Head of caudate nucleus (tissue), 42 donors: Measurements from ENCODE around the gene SMC4.

Source experiments
- DNase-seq, 42 donors: peaks; one replicate each; pipeline versions ENCODE4 v3.0.0 to v3.0.0-alpha.2; 2020 to 2021; ENCODE audit warnings: mixed read lengths in 7 of 42
- intact Hi-C: fragments of 100-400 bp; cut with DNase I; formaldehyde crosslinking; loops from one replicate; pipeline ENCODE4 v1.15.0; 2022

The SMC4 gene

GRCh38 chr3:160464321-160464720, 64.9 kb downstream of the SMC4 start:
- DNase-seq: peak in 36 of 42 donors; percentile 26 to 91 (median 73)
- intact Hi-C loops: no loop called here

GRCh38 chr3:160464971-160465370, 65.5 kb downstream of the SMC4 start:
- no peak for DNase-seq
- intact Hi-C loops: no loop called here

GRCh38 chr3:160470181-160470580, 70.7 kb downstream of the SMC4 start:
- no peak for DNase-seq
- intact Hi-C loops: no loop called here

GRCh38 chr3:160471892-160472291, 72.4 kb downstream of the SMC4 start:
- DNase-seq: no peak
- intact Hi-C loops: no loop called here

- DNase-seq: peak in 1 of 42 donors; percentile 24
- intact Hi-C loops: no loop called here
Observed at GRCh38 chr3:160472344-160472743, 72.9 kb downstream of the SMC4 start.

GRCh38 chr3:160473221-160473620, 73.8 kb downstream of the SMC4 start:
- intact Hi-C loops: no loop called here
- DNase-seq: peak in 1 of 42 donors; percentile 21

- intact Hi-C loops: no loop called here
Observed at GRCh38 chr3:160473978-160474377, 74.5 kb downstream of the SMC4 start.

GRCh38 chr3:160474416-160474838, 75.0 kb downstream of the SMC4 start:
- intact Hi-C loops: no loop called here
- no peak for DNase-seq

More at GRCh38 chr3:160473978-160474377, 74.5 kb downstream of the SMC4 start:
- no peak for DNase-seq

- DNase-seq: no peak
- intact Hi-C loops: no loop called here
Observed at GRCh38 chr3:160475153-160475552, 75.7 kb downstream of the SMC4 start.

GRCh38 chr3:160475884-160476283, 76.4 kb downstream of the SMC4 start:
- DNase-seq: no peak
- intact Hi-C loops: no loop called here

- DNase-seq: no peak
- intact Hi-C loops: no loop called here
Observed at GRCh38 chr3:160477750-160478149, 78.3 kb downstream of the SMC4 start.

- intact Hi-C loops: no loop called here
- no peak for DNase-seq
Observed at GRCh38 chr3:160478338-160478737, 78.9 kb downstream of the SMC4 start.

- DNase-seq: no peak
- intact Hi-C loops: no loop called here
Observed at GRCh38 chr3:160479376-160479775, 79.9 kb downstream of the SMC4 start.

- DNase-seq: no peak
- intact Hi-C loops: loop anchor here (10.0 kb wide), 1 partner anchor 66 kb away; no protein-coding TSS in a partner anchor
Observed at GRCh38 chr3:160480931-160481330, 81.5 kb downstream of the SMC4 start.

- intact Hi-C loops: loop anchor here (10.0 kb wide), 1 partner anchor 67 kb away; no protein-coding TSS in a partner anchor
- no peak for DNase-seq
Observed at GRCh38 chr3:160481856-160482255, 82.4 kb downstream of the SMC4 start.

- no peak for DNase-seq
- intact Hi-C loops: loop anchor here (10.0 kb wide), 1 partner anchor 68 kb away; no protein-coding TSS in a partner anchor
Observed at GRCh38 chr3:160482796-160483195, 83.3 kb downstream of the SMC4 start.
